Measurements from ENCODE around the gene CDHR2.

DNA sequence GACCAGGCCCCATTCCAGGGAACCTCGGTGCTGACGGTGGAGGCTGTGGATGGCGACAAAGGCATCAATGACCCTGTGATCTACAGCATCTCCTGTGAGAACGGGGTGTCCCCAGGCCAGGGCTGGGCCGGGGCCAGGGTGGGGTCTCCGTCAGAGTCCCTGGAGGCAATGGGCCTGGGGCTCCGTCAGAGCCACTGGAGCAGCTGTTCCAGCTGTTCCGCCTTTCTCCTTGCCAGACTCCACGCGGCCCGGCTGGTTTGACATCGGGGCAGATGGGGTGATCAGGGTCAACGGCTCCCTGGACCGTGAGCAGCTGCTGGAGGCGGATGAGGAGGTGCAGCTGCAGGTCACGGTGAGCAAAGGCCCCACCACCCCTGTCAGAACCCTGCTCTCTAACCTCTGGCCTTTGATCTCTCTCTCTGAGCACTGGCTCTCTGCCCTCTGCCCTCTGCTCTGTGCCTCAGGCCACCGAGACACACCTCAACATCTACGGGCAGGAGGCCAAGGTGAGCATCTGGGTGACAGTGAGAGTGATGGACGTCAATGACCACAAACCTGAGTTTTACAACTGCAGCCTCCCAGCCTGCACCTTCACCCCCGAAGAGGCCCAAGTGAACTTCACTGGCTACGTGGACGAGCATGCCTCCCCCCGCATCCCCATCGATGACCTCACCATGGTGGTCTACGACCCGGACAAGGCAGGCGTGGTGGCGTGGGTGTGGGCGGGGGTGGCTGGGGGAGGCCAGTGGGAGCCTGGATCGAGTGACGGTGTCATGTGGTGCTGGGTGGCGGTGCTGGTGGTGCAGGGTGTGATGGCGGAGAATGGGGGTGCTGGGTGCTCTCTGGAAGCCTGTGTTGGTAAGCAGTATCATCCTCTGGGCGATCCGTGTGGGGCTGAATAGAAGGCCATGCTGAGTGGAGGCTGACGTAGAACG is 26.6 kb downstream of the CDHR2 start:
- no peak for TF ChIP-seq EZH2 (IDR thresholded peaks at IDR 0.05; ENCODE audit: borderline replicate concordance, low read length)
- TF ChIP-seq, protein P1, sequence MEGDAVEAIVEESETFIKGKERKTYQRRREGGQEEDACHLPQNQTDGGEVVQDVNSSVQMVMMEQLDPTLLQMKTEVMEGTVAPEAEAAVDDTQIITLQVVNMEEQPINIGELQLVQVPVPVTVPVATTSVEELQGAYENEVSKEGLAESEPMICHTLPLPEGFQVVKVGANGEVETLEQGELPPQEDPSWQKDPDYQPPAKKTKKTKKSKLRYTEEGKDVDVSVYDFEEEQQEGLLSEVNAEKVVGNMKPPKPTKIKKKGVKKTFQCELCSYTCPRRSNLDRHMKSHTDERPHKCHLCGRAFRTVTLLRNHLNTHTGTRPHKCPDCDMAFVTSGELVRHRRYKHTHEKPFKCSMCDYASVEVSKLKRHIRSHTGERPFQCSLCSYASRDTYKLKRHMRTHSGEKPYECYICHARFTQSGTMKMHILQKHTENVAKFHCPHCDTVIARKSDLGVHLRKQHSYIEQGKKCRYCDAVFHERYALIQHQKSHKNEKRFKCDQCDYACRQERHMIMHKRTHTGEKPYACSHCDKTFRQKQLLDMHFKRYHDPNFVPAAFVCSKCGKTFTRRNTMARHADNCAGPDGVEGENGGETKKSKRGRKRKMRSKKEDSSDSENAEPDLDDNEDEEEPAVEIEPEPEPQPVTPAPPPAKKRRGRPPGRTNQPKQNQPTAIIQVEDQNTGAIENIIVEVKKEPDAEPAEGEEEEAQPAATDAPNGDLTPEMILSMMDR (IDR thresholded peaks at IDR 0.05; ENCODE audit: low read length), result no peak

Data from OCI-LY1 (cell line).